ENCODE measurements around the gene FARP2.
"Not testable (repeated sequence)": the region's sequence is repeated elsewhere in the genome, so short reads cannot be mapped to it uniquely, and the experiment has no call there.

FARP2 gene, protein sequence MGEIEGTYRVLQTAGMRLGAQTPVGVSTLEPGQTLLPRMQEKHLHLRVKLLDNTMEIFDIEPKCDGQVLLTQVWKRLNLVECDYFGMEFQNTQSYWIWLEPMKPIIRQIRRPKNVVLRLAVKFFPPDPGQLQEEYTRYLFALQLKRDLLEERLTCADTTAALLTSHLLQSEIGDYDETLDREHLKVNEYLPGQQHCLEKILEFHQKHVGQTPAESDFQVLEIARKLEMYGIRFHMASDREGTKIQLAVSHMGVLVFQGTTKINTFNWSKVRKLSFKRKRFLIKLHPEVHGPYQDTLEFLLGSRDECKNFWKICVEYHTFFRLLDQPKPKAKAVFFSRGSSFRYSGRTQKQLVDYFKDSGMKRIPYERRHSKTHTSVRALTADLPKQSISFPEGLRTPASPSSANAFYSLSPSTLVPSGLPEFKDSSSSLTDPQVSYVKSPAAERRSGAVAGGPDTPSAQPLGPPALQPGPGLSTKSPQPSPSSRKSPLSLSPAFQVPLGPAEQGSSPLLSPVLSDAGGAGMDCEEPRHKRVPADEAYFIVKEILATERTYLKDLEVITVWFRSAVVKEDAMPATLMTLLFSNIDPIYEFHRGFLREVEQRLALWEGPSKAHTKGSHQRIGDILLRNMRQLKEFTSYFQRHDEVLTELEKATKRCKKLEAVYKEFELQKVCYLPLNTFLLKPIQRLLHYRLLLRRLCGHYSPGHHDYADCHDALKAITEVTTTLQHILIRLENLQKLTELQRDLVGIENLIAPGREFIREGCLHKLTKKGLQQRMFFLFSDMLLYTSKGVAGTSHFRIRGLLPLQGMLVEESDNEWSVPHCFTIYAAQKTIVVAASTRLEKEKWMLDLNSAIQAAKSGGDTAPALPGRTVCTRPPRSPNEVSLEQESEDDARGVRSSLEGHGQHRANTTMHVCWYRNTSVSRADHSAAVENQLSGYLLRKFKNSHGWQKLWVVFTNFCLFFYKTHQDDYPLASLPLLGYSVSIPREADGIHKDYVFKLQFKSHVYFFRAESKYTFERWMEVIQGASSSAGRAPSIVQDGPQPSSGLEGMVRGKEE

DNA sequence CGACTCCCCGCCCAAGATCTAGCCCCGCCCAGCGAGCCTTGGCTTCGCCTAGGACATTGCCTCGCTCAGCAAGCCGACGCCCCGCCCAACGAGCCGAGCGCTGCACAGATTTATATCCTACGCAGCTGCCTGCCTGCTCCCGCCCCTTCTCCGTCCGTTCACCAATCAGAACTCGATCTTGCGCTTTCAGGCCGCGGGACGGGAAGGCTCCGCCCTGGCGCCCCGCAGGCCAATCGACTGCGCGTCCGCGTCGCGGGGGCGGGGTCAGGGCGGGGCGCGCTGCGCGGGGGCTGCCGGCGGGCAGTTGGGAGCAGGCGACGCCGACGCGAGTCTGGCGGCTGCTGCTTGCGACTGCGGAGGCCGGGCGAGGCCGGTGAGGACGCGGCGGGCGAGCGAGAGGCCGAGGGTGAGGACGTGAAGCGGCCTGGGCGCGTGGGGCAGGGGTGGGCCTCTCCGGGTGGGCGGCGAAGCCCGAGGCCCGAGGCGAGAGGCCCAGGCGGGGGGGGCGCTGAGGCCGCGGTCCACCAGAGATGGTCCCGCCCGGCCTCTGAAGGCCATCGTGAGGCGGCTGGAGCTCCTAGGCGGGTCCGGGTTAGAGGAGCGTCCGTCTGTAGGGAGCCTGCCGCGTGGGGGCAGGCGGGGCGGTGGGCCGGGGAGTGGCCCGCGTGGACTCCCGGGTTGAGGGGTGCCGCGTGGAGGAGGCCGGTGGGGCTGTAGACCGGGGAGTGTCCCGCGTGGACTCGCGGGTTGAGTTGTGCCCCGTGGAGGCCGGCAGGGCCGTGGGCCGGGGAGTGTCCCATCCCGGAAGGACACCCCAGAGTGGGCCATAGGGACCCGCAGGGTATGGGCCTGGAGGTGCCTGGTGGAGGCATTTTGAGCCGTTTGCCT is at the start of gene FARP2:
TSS of gene FARP2 (plus strand) at position 303 of the 888 bp plus-strand sequence. CDS start 16,823 bp downstream, outside the sequence.
- DNase-seq (ENCODE audit: low spot score) = peak; percentile 99

DNA sequence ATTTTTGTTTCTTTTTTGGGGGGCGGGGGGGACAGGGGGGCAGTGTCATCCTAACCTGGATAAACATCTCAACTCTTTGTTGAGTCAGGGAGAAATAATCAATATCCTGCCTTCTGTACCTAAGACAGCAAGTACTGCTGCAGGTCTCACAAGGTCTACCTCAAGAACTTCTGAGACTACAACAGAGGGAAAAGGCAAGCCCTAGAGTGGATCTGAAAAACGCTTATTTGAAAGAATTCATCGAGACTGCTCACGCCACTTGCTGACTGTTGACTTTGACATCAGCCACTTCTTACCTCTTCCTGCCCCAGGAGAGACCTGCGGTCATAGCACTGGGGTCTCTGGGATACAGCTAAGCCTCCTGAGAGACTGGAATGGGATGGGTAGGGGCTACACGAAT is 49.0 kb upstream of the FARP2 start:
- no peak for DNase-seq (ENCODE audit: low spot score)

DNA sequence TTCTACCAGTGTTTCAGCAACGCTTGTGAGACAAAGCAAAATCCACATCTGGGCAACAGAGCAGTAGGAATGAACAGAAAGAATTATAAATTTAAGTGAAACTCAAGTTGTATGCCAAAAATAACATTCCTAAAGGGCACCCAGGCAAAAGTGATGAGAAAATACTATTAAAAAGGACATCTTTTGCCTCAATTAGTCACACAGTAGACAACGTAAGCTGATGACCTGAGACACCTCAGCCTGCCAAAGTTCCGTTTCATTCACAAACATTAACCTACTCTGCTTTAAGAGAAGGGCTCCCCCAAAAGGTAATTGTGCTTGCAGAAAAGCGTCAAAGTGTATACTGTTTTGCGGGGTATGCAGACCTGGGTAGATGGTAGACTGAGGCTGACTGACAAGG is 47.8 kb upstream of the FARP2 start:
- no peak for DNase-seq (ENCODE audit: low spot score)

DNA sequence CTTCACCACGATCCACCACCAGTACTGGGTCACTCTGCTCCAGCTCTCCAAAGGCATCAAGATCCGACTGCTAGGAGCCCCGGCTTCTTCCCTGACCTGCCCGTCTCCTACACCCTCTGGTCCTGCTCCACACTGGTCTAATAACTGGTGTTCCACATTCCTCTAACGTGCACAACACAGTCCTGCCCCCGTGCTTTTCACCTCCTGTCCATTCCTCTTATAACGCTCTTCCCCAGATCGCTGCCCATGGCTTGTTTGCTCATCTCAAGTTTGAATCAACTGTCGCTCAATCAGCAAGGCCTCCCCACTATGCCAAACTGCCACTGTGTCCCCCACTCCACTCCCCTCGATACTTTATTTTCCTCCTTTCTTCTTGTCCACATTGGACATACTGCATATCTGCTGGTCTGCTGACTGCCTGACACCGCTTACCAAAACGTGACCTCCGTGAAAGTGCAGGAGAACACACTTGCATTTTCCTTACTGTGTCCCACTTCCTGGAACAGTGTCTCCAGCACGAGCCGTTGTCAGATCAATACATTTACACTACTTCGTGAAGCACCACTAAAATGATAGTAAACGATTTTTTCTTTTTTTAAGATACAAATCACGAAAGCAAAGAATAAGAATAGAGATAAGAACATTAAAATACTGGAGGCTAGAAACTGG is 47.1 kb upstream of the FARP2 start:
- no peak for DNase-seq (ENCODE audit: low spot score)

DNA sequence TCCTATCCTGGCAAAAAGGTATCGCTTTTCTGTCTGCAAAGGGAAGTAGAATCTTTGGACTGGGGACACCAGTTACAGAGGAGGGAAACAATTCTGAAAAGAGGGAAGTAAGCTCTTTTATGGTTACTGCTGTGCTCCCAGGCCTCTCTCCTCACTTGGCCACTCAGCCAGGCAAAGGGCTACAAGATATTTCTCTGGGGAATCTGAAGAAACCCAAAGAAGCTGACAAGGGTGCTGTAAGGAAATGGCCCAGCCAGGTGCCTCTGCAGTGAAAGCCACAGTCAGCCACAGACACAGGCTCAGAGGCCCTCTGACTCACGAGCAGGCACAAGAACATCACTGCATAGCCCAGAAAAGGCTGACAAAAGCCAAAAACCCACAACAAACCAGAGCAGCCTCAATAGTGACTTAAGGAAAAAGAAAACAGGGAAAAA is 46.4 kb upstream of the FARP2 start:
- DNase-seq (ENCODE audit: low spot score) = no peak

DNA sequence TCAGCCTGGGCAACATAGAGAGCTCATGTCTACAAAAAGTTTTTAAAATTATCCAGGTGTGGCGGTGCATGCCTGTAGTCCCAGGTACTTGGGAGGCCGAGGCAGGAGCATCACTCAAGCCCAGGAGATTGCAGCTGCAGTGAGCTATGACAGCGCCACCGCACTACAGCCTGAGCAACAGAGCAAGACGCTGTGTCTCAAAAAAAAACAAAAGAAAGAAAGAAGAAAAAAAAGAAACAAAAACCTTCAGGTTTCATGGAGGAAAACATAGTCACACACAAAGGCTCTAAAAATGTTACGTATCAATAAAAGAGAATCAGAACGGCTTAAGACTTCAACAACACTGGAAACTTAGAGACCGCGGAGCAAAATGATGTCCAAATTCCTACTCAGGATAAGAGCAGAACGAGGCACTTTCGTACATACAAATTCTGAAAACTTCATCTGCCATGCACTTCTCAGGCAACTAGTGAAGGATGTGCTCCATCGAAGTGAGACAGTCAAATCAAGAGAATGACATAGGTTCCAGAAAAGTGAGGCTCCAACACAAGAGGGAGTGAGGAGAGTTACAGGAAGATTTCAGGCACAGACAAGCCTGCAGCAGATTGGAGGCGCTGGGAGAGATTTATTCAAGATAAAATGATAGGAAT is 45.0 kb upstream of the FARP2 start:
- no peak for DNase-seq (ENCODE audit: low spot score)

DNA sequence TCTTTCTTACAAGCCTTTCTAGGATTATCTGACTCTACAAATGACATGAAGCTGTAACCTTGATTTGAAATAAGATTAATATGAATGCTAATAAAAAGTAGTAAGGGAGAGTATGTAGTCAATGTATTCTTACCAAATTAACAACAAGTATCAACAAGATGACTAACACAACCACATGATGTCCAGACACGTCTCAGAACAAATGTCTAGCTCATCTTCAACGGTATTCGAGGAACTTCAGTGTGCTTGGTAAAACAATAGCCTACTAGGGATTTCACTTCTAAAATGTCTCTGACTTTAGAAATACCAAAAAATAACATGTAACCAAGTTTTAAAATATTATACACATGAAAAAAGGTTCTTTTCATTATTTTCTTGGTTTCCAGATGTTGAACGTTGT is 44.0 kb upstream of the FARP2 start:
- no peak for DNase-seq (ENCODE audit: low spot score)

DNA sequence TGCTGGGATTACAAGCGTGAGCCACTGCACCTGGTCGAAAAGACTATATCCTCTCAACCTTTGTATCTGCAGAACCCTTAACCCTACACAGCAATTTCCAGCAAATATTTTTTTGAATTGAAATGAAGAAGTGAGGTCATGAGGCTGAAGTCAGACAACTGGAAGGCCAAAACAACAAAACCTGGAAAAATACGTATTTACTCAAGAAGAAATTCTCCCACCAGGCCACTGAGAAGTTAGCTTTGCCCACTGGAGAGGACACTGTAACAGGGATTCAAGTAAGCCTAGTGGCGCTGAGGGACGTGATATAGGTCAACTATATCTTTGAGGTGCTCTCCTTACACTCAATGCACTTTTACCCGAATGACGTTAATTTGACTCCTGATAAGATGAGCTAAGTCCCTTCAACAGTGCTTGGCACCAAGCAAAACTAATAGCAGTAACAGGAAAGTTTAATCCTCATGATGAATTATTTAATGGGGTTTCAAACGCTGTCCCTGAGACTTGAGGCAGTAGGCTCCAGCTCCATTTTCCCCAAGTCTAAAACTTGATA is 42.5 kb upstream of the FARP2 start:
- no peak for DNase-seq (ENCODE audit: low spot score)

DNA sequence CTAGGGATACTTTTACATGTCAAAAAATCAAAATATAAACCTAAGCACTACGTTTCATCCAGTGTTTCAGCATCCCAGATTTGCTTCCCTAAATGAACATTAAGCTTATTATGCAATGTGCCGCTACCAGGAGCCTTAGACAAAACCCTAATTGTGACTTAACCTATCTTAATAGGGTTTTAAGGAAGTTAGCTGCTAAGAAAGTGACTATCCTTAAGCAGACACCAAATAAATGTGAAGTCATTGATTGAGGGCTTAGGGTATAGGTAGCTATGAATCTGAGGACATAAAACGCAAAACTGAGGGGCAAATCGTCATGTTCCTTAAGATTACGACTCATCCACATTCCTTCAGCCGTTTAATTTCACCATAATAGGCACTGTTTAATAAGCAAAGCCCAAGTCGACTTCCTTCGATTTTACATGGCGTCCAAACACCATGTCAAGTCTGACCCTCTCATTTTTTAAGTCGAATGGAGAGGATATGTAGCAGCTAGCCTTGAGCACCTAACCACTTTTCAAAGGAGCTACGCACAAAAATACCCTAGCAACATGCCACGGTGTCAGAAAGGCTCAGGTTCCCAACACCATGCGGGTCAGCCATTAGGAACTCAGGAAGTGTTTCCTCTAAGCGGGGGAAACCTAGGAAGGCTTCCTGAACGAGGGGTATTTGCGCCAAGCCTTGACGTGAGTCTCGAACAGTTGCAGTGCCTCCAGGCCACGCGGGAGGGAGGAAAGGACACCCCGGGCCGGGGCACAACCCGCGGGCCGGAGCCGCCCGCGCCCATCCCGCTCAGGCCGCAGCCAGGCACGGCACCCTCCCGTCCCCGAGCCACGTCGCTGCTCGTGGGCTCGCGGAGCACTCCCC is 41.6 kb upstream of the FARP2 start:
- DNase-seq (ENCODE audit: low spot score) = no peak

DNA sequence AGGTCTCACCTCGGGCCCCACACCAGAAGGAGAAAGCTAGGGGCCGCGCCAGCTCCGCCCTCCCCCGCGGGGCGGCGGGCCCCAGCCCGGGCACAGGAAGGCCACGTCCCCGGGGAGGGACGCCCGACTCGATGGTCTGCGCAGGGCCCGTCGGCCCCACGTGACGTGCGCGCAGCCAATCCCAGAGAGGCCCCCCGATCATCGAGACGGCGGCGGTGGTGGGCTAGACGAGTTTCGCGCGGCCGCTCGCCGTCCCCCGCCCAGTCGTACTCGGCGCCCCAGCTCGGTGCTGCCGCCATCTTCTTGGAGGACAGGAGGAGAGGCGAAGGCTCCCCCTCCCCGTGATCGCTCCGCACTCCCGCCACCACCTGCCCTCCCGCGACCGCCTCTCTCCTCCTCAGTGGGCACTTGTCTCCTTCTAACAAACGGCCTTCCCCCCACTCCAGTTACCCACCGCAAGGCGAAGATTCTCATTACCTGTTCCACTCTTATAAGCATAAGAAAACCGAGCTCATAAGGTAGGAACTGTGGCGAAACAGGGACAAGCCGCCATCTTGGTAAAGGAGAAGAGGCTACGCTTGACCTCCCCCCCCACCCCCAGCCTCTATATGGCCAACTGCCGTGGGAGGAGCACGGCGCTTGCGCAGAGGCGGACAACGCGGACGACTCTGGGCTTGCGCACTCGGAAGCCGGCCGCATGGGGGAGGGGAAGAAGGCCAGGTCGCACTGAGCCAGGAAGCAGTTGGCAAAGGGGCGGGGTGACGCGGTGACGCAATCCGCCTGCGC is 40.8 kb upstream of the FARP2 start, which contains the start of gene HDLBP:
TSS of gene HDLBP (minus strand) at position 580 of the 786 bp plus-strand sequence. CDS start 48,803 bp downstream, outside the sequence.
- peak; percentile 100 for DNase-seq (ENCODE audit: low spot score)

DNA sequence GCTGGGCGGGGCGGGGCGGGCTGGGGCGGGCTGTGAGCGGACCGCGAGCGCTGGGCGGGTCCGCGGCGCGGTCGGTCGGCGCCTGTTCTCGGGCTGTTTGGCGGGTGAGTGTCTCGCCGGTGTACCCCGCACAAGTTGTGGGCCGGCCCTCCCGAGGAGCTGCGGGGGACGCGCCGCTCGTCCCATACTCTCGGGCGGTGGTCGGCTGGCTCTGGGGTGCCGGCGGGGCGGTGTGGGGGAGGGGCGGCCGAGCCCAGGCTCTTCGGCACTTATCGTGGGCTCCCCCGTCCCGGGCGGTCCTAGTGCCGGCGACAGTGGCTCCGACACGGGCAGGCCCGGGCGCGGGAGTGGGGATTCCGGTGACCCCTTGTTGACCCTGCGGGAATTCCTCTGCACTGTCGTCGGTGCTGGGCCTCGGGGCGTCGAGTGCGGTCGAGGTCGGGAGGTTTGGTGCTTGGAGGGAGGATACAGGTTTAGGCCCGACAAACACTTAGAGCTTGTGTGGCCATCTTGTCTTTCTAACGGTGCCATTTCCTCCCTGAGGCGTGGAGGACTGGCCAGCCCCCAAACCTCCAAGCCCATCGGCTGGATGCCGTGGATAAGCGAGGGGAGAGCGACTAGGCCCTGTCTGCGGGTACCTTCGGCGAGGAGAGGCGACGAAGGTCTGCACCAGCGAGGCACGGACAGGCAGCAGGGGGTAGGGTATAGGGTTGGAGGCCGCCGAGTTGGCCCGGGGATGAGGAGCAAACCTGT is 40.0 kb upstream of the FARP2 start, which contains the start of gene SEPTIN2:
TSS of gene SEPTIN2 (plus strand) at position 47 of the 753 bp plus-strand sequence. CDS start 8,308 bp downstream, outside the sequence.
- peak; percentile 89 for DNase-seq (ENCODE audit: low spot score)

DNA sequence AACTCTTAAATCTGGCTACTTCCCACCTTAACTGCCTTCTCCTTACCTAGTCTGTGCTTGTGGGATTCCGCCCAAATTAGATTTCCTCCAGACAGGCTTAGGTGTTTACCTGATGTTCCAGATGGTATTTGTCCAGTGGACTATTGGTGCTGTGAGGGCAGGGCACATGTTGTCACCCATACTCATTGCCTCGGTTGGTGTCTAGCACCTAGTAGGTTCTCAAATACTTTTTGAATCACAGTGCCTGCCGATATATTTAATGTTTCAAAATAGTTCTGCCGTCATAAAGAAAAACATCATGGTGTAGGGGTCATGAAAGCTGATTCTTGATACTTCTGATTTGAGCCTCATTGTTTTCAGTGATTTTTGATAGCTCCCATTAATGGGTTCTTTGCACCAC is 39.3 kb upstream of the FARP2 start:
- no peak for DNase-seq (ENCODE audit: low spot score)

DNA sequence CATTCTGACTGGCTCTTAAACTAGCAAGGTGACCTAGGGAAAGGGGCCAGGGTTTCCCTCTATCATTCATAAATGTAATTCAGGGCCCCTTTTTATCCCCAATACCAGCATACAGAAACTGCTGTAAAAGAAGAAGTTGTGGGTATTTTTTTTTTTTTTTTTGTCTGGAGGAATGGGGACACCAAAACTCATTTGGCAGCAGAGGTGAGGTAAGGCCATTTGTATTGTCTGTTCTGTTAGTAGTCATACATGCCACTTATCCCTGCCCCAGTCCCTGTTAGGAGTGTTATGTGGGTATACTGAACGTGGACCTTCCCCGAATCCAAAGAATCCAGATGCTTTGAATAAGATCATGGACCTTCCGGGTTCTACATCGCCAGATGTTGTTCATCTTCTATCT is 38.7 kb upstream of the FARP2 start:
- no peak for DNase-seq (ENCODE audit: low spot score)

DNA sequence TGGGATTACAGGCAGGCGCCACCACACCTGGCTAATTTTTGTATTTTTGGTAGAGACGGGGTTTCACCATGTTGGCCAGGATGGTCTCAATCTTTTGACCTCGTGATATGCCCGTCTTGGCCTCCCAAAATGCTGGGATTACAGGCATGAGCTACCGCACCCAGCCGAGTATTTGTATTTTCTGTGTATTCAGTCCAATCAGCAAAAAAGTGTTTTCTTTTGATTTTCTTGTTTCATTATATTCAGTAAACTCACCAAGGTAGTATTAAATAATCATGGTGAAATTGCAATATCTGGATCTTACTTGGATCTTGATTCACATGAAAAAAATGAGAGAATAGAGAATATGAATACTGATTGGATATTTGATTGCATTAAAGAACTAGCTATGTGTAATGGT is 37.3 kb upstream of the FARP2 start:
- DNase-seq (ENCODE audit: low spot score) = not testable (repeated sequence)

DNA sequence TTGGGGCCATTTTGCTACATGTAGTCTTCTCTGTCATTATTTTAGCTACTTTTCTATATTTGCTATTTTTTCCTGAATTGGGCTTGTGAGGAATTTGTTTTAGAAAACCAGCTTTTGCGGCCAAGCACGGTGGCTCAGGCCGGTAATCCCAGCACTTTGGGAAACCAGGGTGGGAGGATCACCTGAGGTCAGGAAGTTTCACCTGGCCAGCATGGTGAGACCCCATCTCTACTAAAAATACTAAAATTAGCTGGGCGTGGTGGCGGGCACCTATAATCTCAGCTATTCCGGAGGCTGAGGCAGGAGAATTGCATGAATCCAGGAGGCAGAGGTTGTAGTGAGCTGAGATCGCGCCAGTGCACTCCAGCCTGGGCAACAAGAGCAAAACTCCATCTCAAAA is 35.7 kb upstream of the FARP2 start:
- DNase-seq (ENCODE audit: low spot score) = no peak

DNA sequence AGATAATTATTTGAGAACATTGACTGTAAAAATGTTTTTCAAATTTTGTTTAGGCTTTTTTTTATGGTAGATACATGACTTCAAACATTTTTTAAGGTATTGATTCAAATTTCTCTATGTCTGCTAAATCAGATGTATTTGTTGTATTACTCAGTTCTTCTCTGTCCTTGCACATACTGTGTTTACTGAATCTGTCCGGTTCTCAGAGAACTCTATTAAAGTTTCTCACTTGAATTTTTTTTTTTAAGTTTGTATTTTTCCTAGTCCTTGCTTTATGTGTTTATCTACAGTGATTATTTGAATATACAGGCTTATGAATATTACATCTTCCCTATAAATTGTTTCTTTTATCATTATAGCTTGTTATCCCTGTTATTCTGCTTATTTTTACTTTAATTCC is 35.1 kb upstream of the FARP2 start:
- DNase-seq (ENCODE audit: low spot score) = no peak

DNA sequence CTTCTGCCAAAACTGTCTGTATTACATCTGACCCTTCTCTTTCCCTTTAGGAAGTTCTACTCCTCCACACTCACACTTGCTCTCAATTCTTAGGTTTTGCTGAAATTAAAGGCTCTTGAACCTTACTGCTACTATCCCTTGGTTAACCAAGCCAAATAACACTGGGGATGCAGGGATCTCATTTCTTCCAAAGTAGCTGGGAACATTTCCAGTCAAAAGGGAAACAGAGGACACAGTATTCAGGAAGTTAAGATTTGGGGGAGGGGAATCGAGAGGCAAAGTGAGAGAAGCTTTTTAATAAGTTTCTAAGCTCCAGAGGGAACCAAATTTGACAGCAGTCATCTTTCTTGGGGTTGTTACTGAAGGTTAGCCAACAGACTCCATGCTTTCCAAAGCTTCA is 34.2 kb upstream of the FARP2 start:
- no peak for DNase-seq (ENCODE audit: low spot score)
